ENCODE data around the gene CLDN5. TPM values are rescaled to one million over a fixed set of nuclear protein-coding genes. Genes with fewer than 3 reads are reported as not detected.

The CLDN5 gene
- total RNA-seq, 4 donors from 2014 or later = 94.9 to 170 (median 117) TPM

DNA sequence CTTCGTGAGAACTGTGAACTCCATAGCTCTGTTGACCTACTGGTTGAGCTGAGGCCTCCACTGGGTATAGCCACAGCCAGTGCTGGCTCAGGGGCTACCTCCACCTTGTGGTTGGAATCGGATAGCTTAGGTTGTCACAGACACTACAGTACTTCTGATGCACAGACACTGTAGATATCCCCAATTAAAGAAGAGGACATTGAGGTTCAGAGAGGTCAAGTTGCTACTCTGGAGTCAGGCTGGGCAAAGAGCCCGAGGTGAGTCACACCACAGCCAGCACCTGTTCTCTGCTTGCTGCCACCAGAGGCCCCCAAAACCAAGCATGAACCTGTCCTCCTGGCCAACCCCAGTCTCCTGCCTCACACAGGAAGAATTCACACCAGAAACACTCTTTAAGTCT lies 50.6 kb downstream of the CLDN5 start:
- WGBS, 2 donors = 54 to 69% methylated on average over 3 of the region's 3 CpGs
- no peak for TF ChIP-seq POLR2A (IDR thresholded peaks at IDR 0.05)
- TF ChIP-seq, protein P1, sequence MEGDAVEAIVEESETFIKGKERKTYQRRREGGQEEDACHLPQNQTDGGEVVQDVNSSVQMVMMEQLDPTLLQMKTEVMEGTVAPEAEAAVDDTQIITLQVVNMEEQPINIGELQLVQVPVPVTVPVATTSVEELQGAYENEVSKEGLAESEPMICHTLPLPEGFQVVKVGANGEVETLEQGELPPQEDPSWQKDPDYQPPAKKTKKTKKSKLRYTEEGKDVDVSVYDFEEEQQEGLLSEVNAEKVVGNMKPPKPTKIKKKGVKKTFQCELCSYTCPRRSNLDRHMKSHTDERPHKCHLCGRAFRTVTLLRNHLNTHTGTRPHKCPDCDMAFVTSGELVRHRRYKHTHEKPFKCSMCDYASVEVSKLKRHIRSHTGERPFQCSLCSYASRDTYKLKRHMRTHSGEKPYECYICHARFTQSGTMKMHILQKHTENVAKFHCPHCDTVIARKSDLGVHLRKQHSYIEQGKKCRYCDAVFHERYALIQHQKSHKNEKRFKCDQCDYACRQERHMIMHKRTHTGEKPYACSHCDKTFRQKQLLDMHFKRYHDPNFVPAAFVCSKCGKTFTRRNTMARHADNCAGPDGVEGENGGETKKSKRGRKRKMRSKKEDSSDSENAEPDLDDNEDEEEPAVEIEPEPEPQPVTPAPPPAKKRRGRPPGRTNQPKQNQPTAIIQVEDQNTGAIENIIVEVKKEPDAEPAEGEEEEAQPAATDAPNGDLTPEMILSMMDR (IDR thresholded peaks at IDR 0.05) = no peak
- no peak for DNase-seq (ENCODE audit: low spot score in 2 of 2)
- H3K4me3 ChIP-seq (ENCODE audit: low read depth, poor library complexity, severe bottlenecking) = no peak overlapping the region
- intact Hi-C loops (cut with DNase I; ENCODE audit: low total_unique reads) = no loop called here

Other genes starting within 250 kb of the CLDN5 start
- gene CLTCL1, start 232.7 kb downstream of the CLDN5 start, total RNA-seq = 1 to 10 TPM; 4.0 to 9.6 (median 7.6) TPM
- gene HIRA, start 92.7 kb downstream of the CLDN5 start, total RNA-seq = 10 to 100 TPM; 11.5 to 21.1 (median 18.2) TPM
- gene MRPL40, start 91.9 kb downstream of the CLDN5 start, total RNA-seq = 10 to 100 TPM; 19.6 to 33.9 (median 23.4) TPM
- gene C22orf39, start 76.7 kb downstream of the CLDN5 start, total RNA-seq = 10 to 100 TPM; 31.0 to 50.4 (median 42.1) TPM
- gene UFD1, start 45.2 kb downstream of the CLDN5 start, total RNA-seq = 10 to 100 TPM; 21.9 to 40.9 (median 34.5) TPM
- 1 to 10 TPM in 3 of 4 donors, under 1 TPM in 1; 0.39 to 3.9 (median 2.0) TPM for gene CDC45, start 44.5 kb downstream of the CLDN5 start, total RNA-seq
- gene SEPTIN5, start 190.1 kb upstream of the CLDN5 start, total RNA-seq = 100 to 1,000 TPM; 102 to 193 (median 125) TPM
- gene GP1BB, start 199.1 kb upstream of the CLDN5 start, total RNA-seq = 10 to 100 TPM; 39.8 to 65.1 (median 51.0) TPM
- gene TBX1, start 236.4 kb upstream of the CLDN5 start, total RNA-seq = 10 to 100 TPM in 1 of 4 donors, 1 to 10 TPM in 3; 1.5 to 14.1 (median 4.9) TPM